Neural crest cell (in vitro differentiated cells): Measurements from ENCODE around the gene NPEPL1. TPM values are rescaled to one million over a fixed set of nuclear protein-coding genes. Genes with fewer than 3 reads are reported as not detected.

Experiments used
- DNase-seq: peaks from one replicate; pipeline ENCODE4 v3.0.0; 2021; ENCODE audit warnings: low read depth, mixed read lengths, low spot score
- H3K27ac Mint-ChIP-seq: one replicate; pipeline ENCODE4 v1.8.0; 2021; ENCODE audit warnings: mild to moderate bottlenecking, mixed read lengths; ENCODE audit not compliant: unreplicated experiment
- H3K27me3 Mint-ChIP-seq: 2 replicates; pipeline ENCODE4 v1.8.0; 2021; ENCODE audit warnings: low read depth, mild to moderate bottlenecking, mixed read lengths
- H3K36me3 Mint-ChIP-seq: 2 replicates; pipeline ENCODE4 v1.8.0; 2021; ENCODE audit warnings: low read depth, mild to moderate bottlenecking, mixed read lengths
- H3K4me1 Mint-ChIP-seq: 2 replicates; pipeline ENCODE4 v1.8.0; 2021; ENCODE audit warnings: mixed read lengths
- H3K4me3 Mint-ChIP-seq: one replicate; pipeline ENCODE4 v1.8.0; 2021; ENCODE audit warnings: mild to moderate bottlenecking, mixed read lengths
- H3K9me3 Mint-ChIP-seq: 2 replicates; pipeline ENCODE4 v1.8.0; 2021; ENCODE audit warnings: mixed read lengths
- CTCF ChIP-seq: fragments of 200-600 bp; sonication (generic); conservative IDR thresholded peaks from 2 replicates; pipeline ENCODE4 v1.5.0; 2021; ENCODE audit warnings: antibody characterized with exemption, mild to moderate bottlenecking
- total RNA-seq: library from RNA; stranded (reverse); gene quantifications from 2 replicates; pipeline ENCODE4 v1.2.1, GENCODE V29; 2021

The NPEPL1 gene
- total RNA-seq, 1 donor from 2014 or later: 34.0 TPM

GRCh38 chr20:58655328-58656107, 37.1 kb upstream of the NPEPL1 start:
- H3K27me3 Mint-ChIP-seq: no peaks in the 10 kb centered on the region
- TF ChIP-seq CTCF: no peak
- H3K4me3 Mint-ChIP-seq: peak overlapping the region; percentile 68
- no peak for DNase-seq
- H3K36me3 Mint-ChIP-seq: no peaks in the 10 kb centered on the region
- H3K27ac Mint-ChIP-seq: no peak overlapping the region
- H3K9me3 Mint-ChIP-seq: no peaks in the 10 kb centered on the region
- H3K4me1 Mint-ChIP-seq: peaks cover 47% of the 10 kb centered on the region

- no peak overlapping the region for H3K4me3 Mint-ChIP-seq
- peaks cover 42% of the 10 kb centered on the region for H3K4me1 Mint-ChIP-seq
- H3K27ac Mint-ChIP-seq: no peak overlapping the region
- no peaks in the 10 kb centered on the region for H3K27me3 Mint-ChIP-seq
- no peaks in the 10 kb centered on the region for H3K36me3 Mint-ChIP-seq
- TF ChIP-seq CTCF: no peak
- no peak for DNase-seq
- no peaks in the 10 kb centered on the region for H3K9me3 Mint-ChIP-seq
Observed at GRCh38 chr20:58656831-58657230, 35.8 kb upstream of the NPEPL1 start.

- peaks cover 42% of the 10 kb centered on the region for H3K4me1 Mint-ChIP-seq
- TF ChIP-seq CTCF: no peak
- no peak overlapping the region for H3K27ac Mint-ChIP-seq
- no peaks in the 10 kb centered on the region for H3K27me3 Mint-ChIP-seq
- H3K36me3 Mint-ChIP-seq: no peaks in the 10 kb centered on the region
- H3K9me3 Mint-ChIP-seq: no peaks in the 10 kb centered on the region
- DNase-seq: no peak
- H3K4me3 Mint-ChIP-seq: no peak overlapping the region
Observed at GRCh38 chr20:58657262-58657661, 35.3 kb upstream of the NPEPL1 start.

- Mint-ChIP-seq H3K27ac (no peak overlapping the region), H3K4me1 (peaks cover 35% of the 10 kb centered on the region), H3K4me3 (no peak overlapping the region)
Observed at GRCh38 chr20:58657986-58658385, 34.6 kb upstream of the NPEPL1 start.

GRCh38 chr20:58658760-58659159, 33.8 kb upstream of the NPEPL1 start:
- DNase-seq: no peak
- no peak overlapping the region for H3K27ac Mint-ChIP-seq
- no peaks in the 10 kb centered on the region for H3K27me3 Mint-ChIP-seq
- H3K9me3 Mint-ChIP-seq: no peaks in the 10 kb centered on the region
- no peak for TF ChIP-seq CTCF
- H3K36me3 Mint-ChIP-seq: no peaks in the 10 kb centered on the region
- peaks cover 30% of the 10 kb centered on the region for H3K4me1 Mint-ChIP-seq
- no peak overlapping the region for H3K4me3 Mint-ChIP-seq

More at GRCh38 chr20:58657986-58658385, 34.6 kb upstream of the NPEPL1 start:
- no peaks in the 10 kb centered on the region for H3K36me3 Mint-ChIP-seq
- DNase-seq: no peak
- H3K27me3 Mint-ChIP-seq: no peaks in the 10 kb centered on the region
- no peaks in the 10 kb centered on the region for H3K9me3 Mint-ChIP-seq
- no peak for TF ChIP-seq CTCF
